Myocyte (in vitro differentiated cells): ENCODE measurements around the gene TNNT3. TPM values are rescaled to one million over a fixed set of nuclear protein-coding genes. Genes with fewer than 3 reads are reported as not detected.
A peak's percentile ranks its signal among the peaks of the same experiment; 100 is the strongest.
"Not testable (repeated sequence)": the region's sequence is repeated elsewhere in the genome, so short reads cannot be mapped to it uniquely, and the experiment has no call there.

Experiments
- DNase-seq: peaks from one replicate; pipeline ENCODE4 v3.0.0-alpha.2; 2012; ENCODE audit warnings: low read depth
- polyA plus RNA-seq: library from polyadenylated mRNA; unstranded; fragments of >200 nt; gene quantifications from one replicate; pipeline ENCODE4 v1.2.1, GENCODE V29; 2012; ENCODE audit warnings: missing spikeins
- total RNA-seq: library from RNA; depleted of rRNA; stranded (reverse); fragments of >200 nt; gene quantifications from 2 replicates; pipeline ENCODE4 v1.2.3, GENCODE V29; 2014

Gene TNNT3
- 1,570 and 2,000 TPM in 2 replicates for total RNA-seq
- 496 TPM for polyA plus RNA-seq

DNA sequence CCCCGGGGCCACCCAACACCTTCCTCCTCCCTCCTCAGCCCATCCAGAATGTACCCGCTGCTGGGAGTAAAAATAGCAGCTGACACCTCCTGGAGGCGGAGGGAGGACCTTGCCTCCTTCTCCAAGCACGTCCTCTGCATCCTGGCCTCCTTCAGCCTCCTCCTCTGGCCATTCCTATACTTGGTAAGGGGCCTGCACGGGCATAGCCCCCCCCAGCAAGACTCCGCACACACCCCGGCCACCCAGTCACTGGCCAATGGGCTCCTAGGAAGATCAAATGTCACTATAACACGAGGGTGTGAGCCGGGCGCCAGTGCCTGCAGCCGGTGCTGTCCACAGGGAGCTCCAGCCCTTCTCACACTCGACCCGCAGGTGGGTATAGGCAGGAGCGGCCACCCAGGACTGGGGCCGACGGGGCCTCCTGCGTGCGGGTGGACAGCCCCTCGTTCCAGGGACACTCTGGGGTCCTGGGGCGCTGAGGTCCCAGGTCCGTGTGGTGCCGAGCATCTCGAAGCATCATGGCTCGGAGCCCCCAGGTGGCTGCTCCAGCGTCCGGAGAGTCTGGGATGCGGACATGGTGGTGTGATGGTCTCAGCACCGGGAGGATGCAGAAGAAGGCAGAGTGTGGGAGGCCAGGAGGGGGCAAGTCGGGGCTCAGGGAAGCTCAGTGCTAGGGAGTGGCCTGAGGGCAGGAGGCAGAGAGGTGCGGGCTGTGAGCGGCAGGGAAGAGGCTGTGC is at the start of gene TNNT3:
Gene TNNT3 (plus strand): TSS at position 313 of the 737 bp plus-strand sequence. CDS start 3,172 bp downstream, outside the sequence.
- peak; percentile 90 for DNase-seq

DNA sequence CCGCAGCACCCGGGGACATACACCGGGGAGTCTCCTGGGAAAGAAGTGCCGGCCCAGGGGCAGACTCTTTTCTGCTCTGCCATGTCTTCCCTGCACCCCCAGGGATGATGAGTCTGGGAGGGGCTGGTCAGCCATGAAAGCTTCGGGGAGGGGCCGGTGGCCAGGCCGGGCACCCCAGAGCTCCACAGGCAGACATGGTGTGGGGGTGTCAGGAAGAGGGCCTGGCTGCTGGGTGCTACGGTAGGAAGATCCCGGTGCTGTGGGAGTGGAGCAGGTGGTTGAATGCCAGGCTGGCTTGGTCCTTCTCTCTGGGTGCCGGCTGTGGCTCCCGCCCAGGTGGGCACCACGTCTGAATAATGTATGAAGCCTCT is 49.2 kb upstream of the TNNT3 start:
- DNase-seq, result no peak

DNA sequence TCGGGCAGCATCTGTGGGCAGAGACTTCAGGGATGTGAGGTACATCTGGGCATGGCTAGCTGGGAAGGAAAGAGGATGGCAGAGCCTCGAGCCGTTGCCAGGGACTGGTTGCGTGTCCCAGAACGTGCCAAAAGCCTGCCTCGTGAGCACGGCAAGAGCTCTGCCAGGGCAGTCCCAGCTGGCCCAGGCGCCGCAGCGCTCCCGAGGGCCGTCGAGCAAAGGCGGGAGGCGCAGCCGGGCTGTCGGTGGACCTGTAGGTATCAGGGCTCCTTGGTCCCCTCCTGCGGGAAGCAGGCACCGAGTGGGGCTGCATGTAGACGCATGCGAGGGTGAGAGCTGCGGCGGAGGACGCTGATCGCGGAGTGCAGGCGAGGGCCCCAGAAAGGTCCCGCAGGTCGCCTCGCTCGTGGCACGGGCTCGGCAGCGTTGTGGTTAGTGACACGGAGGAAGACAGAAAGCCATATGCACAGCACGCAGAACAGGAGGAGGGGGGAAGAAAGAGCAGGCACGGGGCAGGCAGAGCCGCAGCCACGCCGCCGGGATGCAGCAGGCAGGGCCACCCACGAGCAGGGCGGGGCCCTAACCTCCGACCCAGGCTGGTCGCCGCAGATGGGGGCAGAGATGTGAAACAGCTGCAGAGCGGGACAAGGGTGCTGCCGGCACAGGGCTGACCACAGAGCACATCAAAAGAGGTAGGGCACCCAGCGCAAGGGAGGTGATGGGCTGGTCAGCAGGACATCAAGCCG is 48.6 kb upstream of the TNNT3 start:
- peak; percentile 76 for DNase-seq

DNA sequence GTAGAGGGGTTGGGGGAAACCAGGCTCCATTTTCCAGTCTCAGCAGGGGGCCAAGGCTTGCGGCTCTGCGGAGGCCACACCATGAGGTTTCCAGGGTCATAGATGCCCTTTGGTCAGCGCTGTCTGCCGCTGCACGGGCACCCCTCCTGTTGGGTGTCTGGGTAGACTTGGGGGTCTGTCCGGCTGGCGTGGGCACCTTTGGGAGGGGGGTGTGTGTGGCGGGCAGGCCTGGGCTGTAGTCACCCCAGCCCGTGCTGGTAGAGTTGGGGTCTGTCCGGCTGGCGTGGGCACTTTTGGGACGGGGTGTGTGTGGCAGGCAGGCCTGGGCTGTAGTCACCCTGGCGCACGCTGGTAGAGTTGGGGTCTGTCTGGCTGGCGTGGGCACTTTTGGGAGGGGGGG is 48.0 kb upstream of the TNNT3 start:
- no peak for DNase-seq

DNA sequence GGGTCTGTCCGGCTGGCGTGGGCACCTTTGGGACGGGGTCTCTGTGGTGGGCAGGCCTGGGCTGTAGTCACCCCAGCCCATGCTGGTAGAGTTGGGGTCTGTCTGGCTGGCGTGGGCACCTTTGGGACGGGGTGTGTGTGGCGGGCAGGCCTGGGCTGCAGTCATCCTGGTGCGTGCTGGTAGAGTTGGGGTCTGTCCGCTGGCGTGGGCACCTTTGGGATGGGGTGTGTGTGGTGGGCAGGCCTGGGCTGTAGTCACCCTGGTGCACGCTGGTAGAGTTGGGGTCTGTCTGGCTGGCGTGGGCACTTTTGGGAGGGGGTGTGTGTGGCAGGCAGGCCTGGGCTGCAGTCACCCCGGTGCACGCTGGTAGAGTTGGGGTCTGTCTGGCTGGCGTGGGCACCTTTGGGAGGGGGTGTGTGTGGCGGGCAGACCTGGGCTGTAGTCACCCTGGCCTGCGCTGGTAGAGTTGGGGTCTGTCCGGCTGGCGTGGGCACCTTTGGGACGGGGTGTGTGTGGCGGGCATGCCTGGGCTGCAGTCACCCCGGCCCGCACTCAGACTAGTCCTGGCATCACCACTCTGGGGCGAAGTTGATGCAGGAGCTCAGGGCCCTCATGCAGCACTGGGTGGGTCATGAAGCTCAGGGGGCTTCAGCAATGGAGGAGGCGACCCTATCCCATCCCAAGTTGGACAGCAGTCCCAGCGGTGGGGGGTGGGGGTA is 47.1 kb upstream of the TNNT3 start:
- DNase-seq, result no peak

DNA sequence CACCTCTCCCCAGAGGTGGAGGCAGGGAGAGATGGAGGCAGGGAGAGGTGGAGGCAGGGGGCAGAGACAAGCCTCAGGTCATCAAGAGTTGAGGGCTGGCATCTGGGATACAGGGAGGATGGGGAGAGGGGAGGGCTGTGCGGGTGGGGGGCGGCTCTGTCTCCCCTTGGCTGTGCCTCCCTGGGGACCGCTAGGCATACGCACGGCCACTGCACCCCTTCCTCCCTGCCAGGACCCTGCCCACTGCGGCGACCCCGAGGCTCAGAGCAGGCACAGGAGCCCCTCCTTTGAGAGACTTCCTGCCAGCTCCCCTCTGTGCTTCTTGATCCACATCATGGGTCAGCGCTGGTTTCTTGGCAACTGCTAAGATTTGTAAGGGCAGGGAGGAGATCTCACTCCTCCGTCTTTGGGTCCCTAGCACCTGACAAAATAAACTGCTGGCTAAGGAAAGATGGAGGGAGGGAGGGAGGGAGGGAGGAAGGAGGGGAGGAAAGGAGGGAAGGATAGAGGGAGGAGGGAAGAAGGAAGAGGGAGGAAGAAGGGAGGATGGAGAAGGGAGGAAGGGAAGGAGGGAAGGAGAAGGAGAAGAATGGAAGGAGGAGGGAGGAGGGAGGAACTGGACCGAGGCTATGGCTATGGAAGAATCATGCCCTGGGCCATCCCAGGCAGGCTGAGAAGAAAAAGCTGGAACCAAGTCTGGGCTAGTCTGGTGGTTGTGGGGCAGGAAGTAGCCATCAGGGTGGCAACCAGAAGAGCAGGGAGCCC is 46.3 kb upstream of the TNNT3 start:
- peak; percentile 78 for DNase-seq

DNA sequence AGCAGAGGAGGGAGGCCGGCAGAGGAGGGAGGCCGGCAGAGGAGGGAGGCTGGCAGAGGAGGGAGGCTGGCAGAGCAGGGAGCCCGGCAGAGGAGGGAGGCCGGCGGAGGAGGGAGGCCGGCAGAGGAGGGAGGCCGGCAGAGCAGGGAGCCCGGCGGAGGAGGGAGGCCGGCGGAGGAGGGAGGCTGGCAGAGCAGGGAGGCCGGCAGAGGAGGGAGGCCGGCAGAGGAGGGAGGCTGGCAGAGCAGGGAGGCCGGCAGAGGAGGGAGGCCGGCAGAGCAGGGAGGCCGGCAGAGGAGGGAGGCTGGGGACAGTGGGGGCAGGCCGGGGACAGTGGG is 45.7 kb upstream of the TNNT3 start:
- DNase-seq, result not testable (repeated sequence)

DNA sequence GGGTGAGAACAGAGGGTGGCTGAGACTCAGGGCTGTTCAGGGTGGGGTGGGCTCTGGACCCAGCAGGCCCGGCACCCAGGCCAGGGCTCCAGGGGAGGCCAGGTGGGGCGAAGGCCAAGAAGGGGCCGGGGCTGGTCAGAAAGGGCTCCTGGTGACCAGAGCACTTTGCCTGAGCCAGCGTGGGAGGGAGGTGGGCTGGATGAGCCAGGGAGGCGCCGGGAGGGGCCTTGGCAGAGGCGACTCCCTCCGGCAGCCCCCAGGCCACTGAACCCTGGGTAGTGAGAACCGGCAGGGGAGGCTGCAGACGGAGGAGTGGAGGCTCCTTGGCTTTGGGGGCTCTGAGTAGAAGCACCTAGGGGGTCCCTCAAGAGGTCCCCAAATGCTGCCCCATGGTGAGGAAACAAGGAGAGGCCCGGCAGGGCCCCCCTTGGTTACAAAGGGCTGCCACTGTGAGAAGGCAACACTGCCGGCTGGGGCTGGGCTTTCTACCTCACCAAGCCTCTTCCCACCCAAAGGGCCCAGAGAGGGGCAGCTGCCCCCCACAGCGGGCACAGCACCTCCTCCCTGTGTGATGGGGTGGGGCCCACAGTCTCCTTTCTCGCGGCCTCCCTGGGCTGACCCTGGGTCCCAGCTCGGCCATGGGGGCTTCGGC is 44.9 kb upstream of the TNNT3 start:
- DNase-seq, result not testable (repeated sequence)

DNA sequence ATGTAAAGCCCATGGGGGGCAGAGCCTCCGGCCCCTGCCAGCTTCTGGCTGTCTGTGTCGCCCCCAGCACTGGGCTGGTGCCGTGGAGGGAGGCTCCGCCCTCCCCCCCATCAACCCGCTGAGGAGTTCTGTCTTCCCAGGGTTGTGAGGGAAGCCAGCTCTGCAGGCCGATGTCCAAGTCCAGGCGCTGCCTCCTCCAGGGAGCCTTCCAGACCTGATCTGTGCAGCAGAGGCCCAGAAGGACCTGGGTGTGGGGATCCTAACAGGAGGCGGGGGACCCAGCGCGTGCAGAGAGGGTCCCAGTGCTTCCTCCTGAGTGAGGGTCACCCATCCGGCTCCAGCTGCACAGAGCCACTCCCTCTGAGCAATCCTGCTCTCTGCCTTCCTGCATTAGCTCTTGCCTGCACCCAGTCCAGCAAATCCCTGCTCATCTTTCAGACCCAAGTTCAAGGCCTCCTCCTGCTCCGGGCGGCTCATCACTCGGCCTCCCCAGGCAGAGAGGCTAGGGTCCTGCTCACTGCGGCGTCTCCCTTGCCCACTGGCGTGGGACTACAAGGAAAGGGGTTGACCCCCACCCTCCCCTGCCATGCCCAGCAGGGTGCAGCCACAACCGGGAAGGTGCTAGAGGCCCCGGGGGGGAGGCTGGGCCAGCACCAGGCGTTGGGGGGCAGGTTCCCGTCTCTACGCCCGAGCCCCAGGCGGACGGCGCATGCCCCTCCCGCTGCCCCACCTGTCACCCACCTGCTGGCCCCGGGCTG is 44.2 kb upstream of the TNNT3 start:
- DNase-seq, result peak; percentile 81

DNA sequence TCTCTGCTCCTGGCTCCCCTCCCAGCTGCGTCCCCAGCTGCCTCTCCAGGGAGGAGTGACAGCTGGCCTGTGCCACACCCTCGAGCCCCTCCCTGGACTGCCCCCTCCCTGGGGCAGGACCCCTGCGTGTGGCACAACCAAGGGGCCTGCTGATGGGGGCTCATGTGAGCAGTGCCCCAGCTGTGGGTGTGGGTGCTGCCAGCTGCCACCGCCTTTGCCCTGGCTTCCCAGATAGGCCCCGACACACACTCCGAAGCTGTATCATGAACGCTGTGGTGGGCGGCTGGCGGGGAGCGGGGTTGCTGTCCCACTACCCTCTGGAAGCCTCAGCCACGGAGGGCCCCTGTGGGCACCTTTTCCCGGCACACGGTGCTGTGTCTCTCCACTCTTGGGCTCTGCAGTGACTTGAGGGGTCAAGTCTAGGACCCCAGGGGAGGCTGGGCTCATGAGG is 43.6 kb upstream of the TNNT3 start:
- peak; percentile 82 for DNase-seq

DNA sequence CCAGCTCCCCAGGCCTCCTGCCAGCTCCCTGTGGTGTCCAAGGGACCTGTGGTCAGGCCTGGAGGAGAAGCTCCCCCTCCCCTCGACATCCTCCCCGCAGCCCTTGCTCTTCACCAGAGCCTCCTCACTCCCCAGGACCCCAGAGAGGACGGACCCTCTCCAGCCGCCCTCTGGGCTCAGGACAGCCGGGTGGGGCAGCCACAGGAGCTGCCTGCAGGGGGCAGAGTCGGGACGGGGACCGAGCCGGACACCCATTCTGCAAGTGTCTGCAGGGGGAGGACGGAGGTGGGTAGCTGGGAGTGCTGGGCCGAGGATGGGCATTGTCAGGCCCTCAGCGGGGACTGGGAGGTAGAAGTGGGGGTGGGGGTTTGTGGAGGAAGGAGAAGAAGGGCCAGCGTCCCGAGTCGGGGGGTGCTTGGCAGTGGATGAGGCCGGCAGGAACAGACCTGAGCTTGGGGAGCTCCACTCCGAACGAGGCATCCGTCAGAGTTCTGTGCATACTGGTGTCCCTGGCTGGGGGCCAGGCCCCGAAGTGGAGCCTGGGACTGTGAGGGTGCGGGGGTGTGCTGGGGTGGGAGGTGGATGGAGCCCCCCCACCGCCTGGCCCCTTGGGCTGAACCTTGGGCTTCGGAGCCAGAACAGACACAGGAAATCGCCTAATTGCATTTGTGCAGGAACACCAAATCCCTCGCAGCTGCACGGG is 43.0 kb upstream of the TNNT3 start:
- peak; percentile 85 for DNase-seq

DNA sequence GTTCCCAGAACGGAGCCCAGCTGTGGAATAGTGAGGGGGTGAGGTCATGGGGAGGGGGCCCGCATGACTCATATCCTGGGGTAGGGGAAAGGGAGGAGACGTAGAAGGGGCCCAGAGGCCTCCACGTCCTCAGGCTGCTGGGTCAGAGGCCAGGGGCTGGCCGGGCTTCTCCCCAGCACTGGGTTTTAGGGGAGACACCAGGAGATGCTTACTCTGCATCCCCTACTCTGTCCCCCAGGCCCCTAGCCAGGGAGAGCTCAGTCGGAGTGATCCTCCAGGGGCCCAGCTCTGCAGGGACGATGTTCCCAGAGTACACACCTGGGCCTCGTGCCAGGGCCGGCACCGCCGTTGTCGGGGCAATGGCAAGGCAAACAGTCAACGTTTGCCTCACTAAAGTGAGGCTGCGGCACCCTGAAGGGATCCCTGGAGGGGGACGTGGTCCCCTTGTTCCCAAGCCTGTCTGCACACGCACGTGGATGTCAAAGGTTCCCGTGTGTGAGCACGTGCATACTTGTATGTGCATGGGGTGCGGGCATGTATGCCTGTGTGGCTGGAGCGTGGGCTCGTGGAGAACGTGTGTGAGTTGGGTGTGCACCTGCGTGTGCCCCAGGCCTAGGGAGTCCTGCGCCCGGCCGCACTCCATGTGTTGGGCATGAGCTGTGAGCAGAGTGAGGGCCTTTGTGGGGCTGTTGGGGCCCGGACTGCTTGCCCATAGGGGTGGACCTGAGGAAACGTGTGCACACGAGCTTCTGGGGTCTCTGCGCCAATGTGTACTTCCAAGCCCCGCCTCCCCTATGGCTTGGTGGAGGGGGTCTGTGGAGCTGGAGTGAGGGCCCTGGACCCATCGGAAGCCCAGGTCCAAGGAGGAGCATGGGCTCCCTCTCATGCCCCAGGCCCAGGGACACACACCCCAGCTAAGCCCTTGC is 42.0 kb upstream of the TNNT3 start:
- DNase-seq, result peak; percentile 55

DNA sequence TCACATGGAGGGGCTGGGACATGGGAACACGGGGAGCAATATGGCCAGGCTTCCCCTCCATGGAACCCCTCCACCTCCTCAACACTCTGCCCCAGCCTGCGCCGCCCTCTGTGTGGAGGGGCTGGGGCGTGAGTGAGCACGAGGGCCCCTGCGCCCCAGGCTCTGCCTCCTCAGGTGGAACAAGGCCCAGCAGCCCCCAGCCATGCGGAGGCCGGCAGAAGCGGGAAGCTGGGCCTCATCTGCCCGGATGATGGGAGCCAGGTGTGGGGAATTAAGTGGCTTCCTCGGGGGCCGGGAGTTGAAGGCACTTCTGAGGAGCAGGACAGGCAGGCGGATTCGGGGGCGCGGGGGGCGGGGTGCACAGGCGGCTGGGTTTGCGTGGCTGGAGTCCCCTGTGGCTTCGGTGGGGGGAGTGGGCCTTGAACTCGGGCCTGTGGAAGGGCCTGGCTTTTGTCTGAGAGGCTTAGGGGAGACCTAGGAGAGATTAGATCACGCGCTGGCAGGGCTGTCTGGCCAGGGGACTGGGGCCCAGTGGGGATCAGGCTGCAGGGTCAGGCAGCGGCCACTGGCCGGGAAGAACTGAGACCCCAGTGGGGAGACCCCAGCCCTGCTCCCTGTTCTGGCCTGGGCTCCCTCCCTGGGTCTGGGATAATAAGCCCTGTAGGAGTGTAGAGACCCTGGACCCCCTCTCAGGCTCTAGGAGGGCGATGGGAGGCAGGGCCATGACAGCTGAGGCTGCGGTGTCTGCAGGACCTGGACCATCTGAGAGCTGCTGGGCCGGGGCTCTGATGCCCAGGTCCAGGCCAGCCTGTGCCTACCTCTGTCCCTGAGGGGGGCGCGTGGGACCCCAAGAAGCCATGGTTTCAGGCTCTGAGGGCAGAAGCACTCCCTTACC is 41.1 kb upstream of the TNNT3 start:
- DNase-seq, result no peak

DNA sequence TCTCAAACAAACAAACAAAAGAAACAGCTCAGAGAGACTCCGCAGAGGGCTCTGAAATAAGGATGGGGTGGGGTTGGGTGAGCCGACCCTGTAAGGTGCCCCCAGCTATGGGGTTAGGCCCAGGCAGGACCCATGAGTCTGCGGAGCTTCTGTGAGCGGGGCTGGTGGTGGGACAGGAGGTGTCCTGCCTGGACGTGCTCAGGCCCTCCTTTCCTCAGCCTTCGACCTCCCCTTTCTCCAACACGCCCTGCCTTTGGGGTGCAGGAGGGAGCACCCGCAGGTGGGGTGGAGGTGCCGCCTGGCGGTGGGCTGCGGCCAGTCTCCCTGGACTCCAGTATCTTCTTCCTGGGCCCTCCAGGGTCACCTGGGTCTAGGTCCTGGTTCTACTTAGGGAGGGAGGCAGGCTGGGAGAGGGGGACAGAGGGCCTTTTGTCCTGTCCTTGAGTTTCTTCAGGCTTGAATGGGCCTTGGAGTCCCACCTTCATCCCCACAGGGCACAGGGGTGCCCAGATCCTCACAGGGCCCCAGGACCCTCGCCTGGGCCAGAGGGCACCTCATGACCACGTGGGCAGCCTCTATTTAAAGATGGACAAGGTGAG is 40.1 kb upstream of the TNNT3 start:
- no peak for DNase-seq

DNA sequence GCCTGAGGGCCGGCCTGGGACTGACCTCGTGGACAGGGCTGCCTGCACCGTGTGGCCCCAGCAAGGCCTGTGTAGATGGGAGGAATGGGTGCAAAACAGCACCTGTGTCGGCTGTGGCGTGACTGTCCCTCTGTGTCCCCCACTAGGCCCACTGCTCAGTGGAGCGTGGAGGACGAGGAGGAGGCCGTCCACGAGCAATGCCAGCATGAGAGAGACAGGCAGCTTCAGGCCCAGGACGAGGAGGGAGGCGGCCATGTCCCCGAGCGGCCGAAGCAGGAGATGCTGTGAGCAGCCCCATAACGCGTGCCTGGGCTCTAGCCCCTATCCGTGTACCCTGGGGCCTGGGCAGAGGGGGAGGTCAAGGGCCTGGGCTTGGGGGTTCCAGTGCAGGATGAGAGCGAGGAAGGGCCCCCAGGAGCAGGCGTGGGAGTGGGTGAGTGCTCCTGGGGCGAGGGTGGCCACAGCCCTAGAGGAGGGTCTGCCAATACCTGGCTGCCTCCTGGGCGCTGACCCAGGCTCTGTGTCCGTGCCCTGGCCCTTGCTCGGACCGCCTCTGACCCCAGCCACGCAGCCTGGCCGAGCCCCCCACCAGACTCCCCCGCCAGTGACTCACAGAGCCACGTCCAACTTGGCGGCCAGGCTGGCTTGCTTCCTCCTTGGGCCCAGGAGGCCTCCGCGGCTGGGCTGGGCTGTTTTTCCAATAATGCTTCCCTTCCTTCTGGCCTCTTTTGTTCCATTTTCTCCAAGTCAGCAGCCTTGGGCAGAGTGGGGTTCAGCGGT is 39.4 kb upstream of the TNNT3 start:
- DNase-seq, result no peak
